ENCODE measurements around the gene ZFC3H1. TPM values are rescaled to one million over a fixed set of nuclear protein-coding genes. Genes with fewer than 3 reads are reported as not detected.

The ZFC3H1 gene
- total and polyA plus RNA-seq, 2 of the 8 experiments (the other 6 are each of a cell fraction or from before 2014, with no cell fraction given) = 20.0 to 32.4 TPM

GRCh38 chr12:71589478-71589881 is 74.2 kb downstream of the ZFC3H1 start:
- WGBS, 2 experiments (ENCODE audit: extremely low coverage in 1 of 2, insufficient coverage in 1 of 2, insufficient read length in 1 of 2, insufficient replicate concordance in 2 of 2, low coverage in 1 of 2, low lambda C conversion rate in 2 of 2, missing lambda C conversion rate in 1 of 2) = 93% methylated on average over 4 of the region's 4 CpGs; no CpG with 5 or more reads in 1 of the 2 experiments
- Histone ChIP-seq H3K27ac (ENCODE audit: low read depth, low read length) (no peak overlapping the region), H3K23ac (ENCODE audit: insufficient read length) (no peak overlapping the region), H3K4me1 (replicated peaks in 1 of 4; ENCODE audit: control insufficient read depth in 3 of 4, insufficient read depth in 4 of 4, low read length in 3 of 4) (peaks cover 0 to 3% (median 0%) of the 10 kb centered on the region in 4 experiments; a peak in 1 of 7 replicates), H2BK5ac (ENCODE audit: low read depth, low read length) (no peak overlapping the region), H3K36me3 (ENCODE audit: control insufficient read depth in 2 of 4, insufficient read depth in 4 of 4, low read length in 3 of 4) (no peaks in the 10 kb centered on the region), H4K5ac (ENCODE audit: insufficient read length, low read depth, low read length) (no peak overlapping the region), H3K79me2 (ENCODE audit: control insufficient read depth in 1 of 2, insufficient read depth in 2 of 2, low read length in 2 of 2) (no peaks in the 10 kb centered on the region), H3K56ac (replicated peaks; ENCODE audit: insufficient read length, low read depth, low read length) (no peak overlapping the region), H4K91ac (replicated peaks; ENCODE audit: insufficient read length, low read length) (no peak overlapping the region), H3K4me2 (ENCODE audit: insufficient read depth in 1 of 2, low read depth in 2 of 2, low read length in 2 of 2) (no peak overlapping the region), H4K8ac (ENCODE audit: extremely low read depth, insufficient read depth, low read length) (no peak overlapping the region), H4K20me1 (replicated peaks in 1 of 2; ENCODE audit: control insufficient read depth in 1 of 2, insufficient read depth in 2 of 2, low read length in 2 of 2) (no peaks in the 10 kb centered on the region), H3K4me3 (ENCODE audit: extremely low read depth in 1 of 4, insufficient read depth in 2 of 4, low read depth in 3 of 4, low read length in 4 of 4) (no peak overlapping the region), H2BK20ac (ENCODE audit: low read length) (no peak overlapping the region), H3K23me2 (ENCODE audit: low read depth, low read length) (no peaks in the 10 kb centered on the region), H2AK5ac (ENCODE audit: low read depth, low read length) (no peak overlapping the region), H3K18ac (ENCODE audit: extremely low read depth, low read length) (no peak overlapping the region), H3K9me3 (ENCODE audit: insufficient read depth in 2 of 2, low read depth in 1 of 2, low read length in 1 of 2) (no peaks in the 10 kb centered on the region), H3K4ac (replicated peaks; ENCODE audit: insufficient read length, low read depth, low read length) (no peak overlapping the region), H2BK12ac (ENCODE audit: low read depth, low read length) (no peak overlapping the region), H2BK120ac (replicated peaks; ENCODE audit: low read depth, low read length) (no peak overlapping the region), H2AFZ (ENCODE audit: low read length) (no peak overlapping the region), H2BK15ac (ENCODE audit: low read length) (no peak overlapping the region), H3K79me1 (ENCODE audit: low read depth, low read length) (no peaks in the 10 kb centered on the region), H3K27me3 (replicated peaks in 1 of 4; ENCODE audit: control insufficient read depth in 3 of 4, extremely low read depth in 1 of 4, insufficient read depth in 3 of 4, low read length in 3 of 4) (no peaks in the 10 kb centered on the region), H3K14ac (ENCODE audit: insufficient read length) (no peak overlapping the region), H3K9ac (replicated peaks in 1 of 4; ENCODE audit: extremely low read depth in 1 of 4, low read depth in 3 of 4, low read length in 3 of 4) (no peak overlapping the region)
- ChIA-PET CTCF (ENCODE audit: partially characterized antibody) (interaction anchor here (0.7 kb wide), 1 partner anchor 25 kb away, joined by 3 read pairs; no protein-coding TSS in a partner anchor), POLR2A (ENCODE audit: partially characterized antibody) (no interaction called here)
- FAIRE-seq (no peak), DNase-seq (ENCODE audit: low read depth in 1 of 2, low spot score in 2 of 2) (no peak)
- TF ChIP-seq SUZ12 (IDR thresholded peaks at IDR 0.05; ENCODE audit: low read length) = no peak
- no peak for TF ChIP-seq CBX5 (IDR thresholded peaks at IDR 0.05; ENCODE audit: low read depth, low read length)
- no peak for TF ChIP-seq RNF2 (IDR thresholded peaks at IDR 0.05; ENCODE audit: borderline replicate concordance, low read depth, low read length, missing control alignments, poor library complexity, severe bottlenecking)

All from H1 (cell line).